Testis (tissue), 3 donors: ENCODE results near the gene CDK15. TPM values are rescaled to one million over a fixed set of nuclear protein-coding genes. Genes with fewer than 3 reads are reported as not detected.
A peak's percentile ranks its signal among the peaks of the same experiment; 100 is the strongest.

ENCODE experiments used
- DNase-seq: peaks from one replicate; pipeline ENCODE4 v3.0.0-alpha.2; 2019
- H3K27ac ChIP-seq, 2 donors: fragments of 200-600 bp; sonication (generic); one replicate each; pipeline ENCODE4 v1.5.1; 2019
- H3K27me3 ChIP-seq: fragments of 200-600 bp; sonication (generic); one replicate; pipeline ENCODE4 v1.5.1; 2019
- H3K36me3 ChIP-seq: fragments of 200-600 bp; sonication (generic); one replicate; pipeline ENCODE4 v1.5.1; 2017; ENCODE audit warnings: low read depth; ENCODE audit errors: missing control alignments
- H3K4me1 ChIP-seq: fragments of 200-600 bp; sonication (generic); one replicate; pipeline ENCODE4 v1.5.1; 2019
- H3K4me3 ChIP-seq, 2 donors: fragments of 200-600 bp; sonication (generic); one replicate each; pipeline ENCODE4 v1.5.1; 2017 to 2019
- H3K9me3 ChIP-seq: fragments of 200-600 bp; sonication (generic); one replicate; pipeline ENCODE4 v1.5.1; 2017
- CTCF ChIP-seq, 3 experiments: fragments of 450-650 bp in 2 of 3; fragments of 200-600 bp in 1 of 3; sonication (generic) in 1 of 3; IDR thresholded peaks; one replicate each; pipeline ENCODE4 v1.5.1; 2016 to 2019; ENCODE audit warnings: antibody characterized with exemption in 3 of 3, mild to moderate bottlenecking in 2 of 3, moderate library complexity in 1 of 3
- POLR2A ChIP-seq: fragments of 450-650 bp; IDR thresholded peaks from one replicate; pipeline ENCODE4 v1.6.1; 2017; ENCODE audit warnings: antibody characterized with exemption, mild to moderate bottlenecking, moderate library complexity
- WGBS, 2 donors: methylation state at CpG; one replicate each; pipeline ENCODE4 v1.1.5; 2018; 5-methylcytosine and 5-hydroxymethylcytosine counted together
- intact Hi-C: fragments of 100-400 bp; cut with DNase I; formaldehyde crosslinking; loops from one replicate; pipeline ENCODE4 v1.15.1; 2023; ENCODE audit warnings: low total_unique reads
- polyA plus RNA-seq: library from polyadenylated mRNA; stranded (reverse); fragments of 350-450 nt; fragmentation: Illumina TruSeq; extraction: RNeasy Lipid Tissue Mini Kit (QIAGEN cat#74804); gene quantifications from one replicate; pipeline ENCODE4 v1.2.3, GENCODE V29; 2014; ENCODE audit warnings: low read depth, low replicate concordance; ENCODE audit not compliant: insufficient read depth
- total RNA-seq, 2 donors: library from RNA; depleted of rRNA; stranded (reverse); fragments of >200 nt; gene quantifications; one replicate each; pipeline ENCODE4 v1.2.3, GENCODE V29; 2016

The CDK15 gene
- total and polyA plus RNA-seq, 3 donors from 2014 or later: 1.8 to 6.3 (median 5.6) TPM

- H3K27ac ChIP-seq: no peak overlapping the region
- no peak overlapping the region for H3K4me3 ChIP-seq
- intact Hi-C loops: no loop called here
- no peaks in the 10 kb centered on the region for H3K4me1 ChIP-seq
- TF ChIP-seq CTCF (IDR thresholded peaks at IDR 0.05): no peak
- no peak for TF ChIP-seq POLR2A
- DNase-seq: no peak
- H3K9me3 ChIP-seq: no peaks in the 10 kb centered on the region
- 86 to 87% methylated on average over 6 of the region's 6 CpGs for WGBS, 2 donors
- H3K36me3 ChIP-seq: no peaks in the 10 kb centered on the region
- H3K27me3 ChIP-seq: no peaks in the 10 kb centered on the region
Observed at GRCh38 chr2:201794294-201794693, 12.0 kb upstream of the CDK15 start.

- DNase-seq: peak; percentile 52
Observed at GRCh38 chr2:201795607-201796477, 10.5 kb upstream of the CDK15 start.

GRCh38 chr2:201796478-201796865 is 9.9 kb upstream of the CDK15 start:
- H3K4me3 ChIP-seq: no peak overlapping the region
- DNase-seq: no peak
- no peak overlapping the region for H3K27ac ChIP-seq
- TF ChIP-seq CTCF (IDR thresholded peaks at IDR 0.05): no peak
- no peaks in the 10 kb centered on the region for H3K36me3 ChIP-seq
- no peaks in the 10 kb centered on the region for H3K9me3 ChIP-seq
- H3K27me3 ChIP-seq: no peaks in the 10 kb centered on the region
- no peaks in the 10 kb centered on the region for H3K4me1 ChIP-seq
- intact Hi-C loops: no loop called here

More at GRCh38 chr2:201795607-201796477, 10.5 kb upstream of the CDK15 start:
- Histone ChIP-seq H3K4me1 (no peaks in the 10 kb centered on the region), H3K27me3 (no peaks in the 10 kb centered on the region), H3K4me3 (no peak overlapping the region), H3K9me3 (no peaks in the 10 kb centered on the region), H3K36me3 (no peaks in the 10 kb centered on the region), H3K27ac (no peak overlapping the region)
- WGBS, 2 donors: 36 to 42% methylated on average over 5 of the region's 5 CpGs
- TF ChIP-seq CTCF (IDR thresholded peaks at IDR 0.05) (peak; percentile 16 to 63 (median 60)), POLR2A (no peak)
- intact Hi-C loops: no loop called here

GRCh38 chr2:201797175-201797840 is 9.0 kb upstream of the CDK15 start:
- Histone ChIP-seq H3K27me3 (no peaks in the 10 kb centered on the region), H3K4me1 (no peaks in the 10 kb centered on the region), H3K36me3 (no peaks in the 10 kb centered on the region), H3K4me3 (no peak overlapping the region), H3K27ac (no peak overlapping the region), H3K9me3 (no peaks in the 10 kb centered on the region)
- TF ChIP-seq POLR2A (no peak), CTCF (IDR thresholded peaks at IDR 0.05) (no peak)
- DNase-seq: no peak
- whole genome bisulfite sequencing, 2 donors: 59% methylated on average over 5 of the region's 5 CpGs
- intact Hi-C loops: no loop called here
